K562 (cell line): Measurements from ENCODE around the gene CDS2. TPM values are rescaled to one million over a fixed set of nuclear protein-coding genes. Genes with fewer than 3 reads are reported as not detected.

Experiments used
- CREBBP ChIP-seq: IDR thresholded peaks from one replicate; pipeline ENCODE4 v1.6.1; 2012; ENCODE audit warnings: low read depth, mild to moderate bottlenecking, control low read depth, inconsistent platforms, low read length
- E2F5 ChIP-seq: sonication (generic); formaldehyde crosslinking; IDR thresholded peaks from 2 replicates; pipeline ENCODE4 v1.8.0; 2022; ENCODE audit warnings: mild to moderate bottlenecking, missing genetic modification reagents
- ETV1 ChIP-seq: fragments of 450-650 bp; conservative IDR thresholded peaks from 2 replicates; pipeline ENCODE4 v1.6.1; 2016; ENCODE audit warnings: missing genetic modification characterization, control low read depth, low read depth, missing compliant biosample characterization
- EWSR1 ChIP-seq: fragments of 450-650 bp; IDR thresholded peaks from 2 replicates; pipeline ENCODE4 v1.6.1; 2018; ENCODE audit warnings: borderline replicate concordance, mild to moderate bottlenecking, low read depth, moderate library complexity; ENCODE audit not compliant: partially characterized antibody
- HBP1 ChIP-seq: fragments of 450-650 bp; formaldehyde crosslinking; IDR thresholded peaks from 2 replicates; pipeline ENCODE4 v1.4.0; 2022; ENCODE audit warnings: missing genetic modification characterization
- KDM2B ChIP-seq: fragments of 250-450 bp; sonication (Bioruptor Pico); IDR thresholded peaks from 2 replicates; pipeline ENCODE4 v1.8.0; 2021; ENCODE audit warnings: mild to moderate bottlenecking, moderate library complexity
- LARP7 ChIP-seq: fragments of 450-650 bp; IDR thresholded peaks from 2 replicates; pipeline ENCODE4 v1.6.1; 2016
- MCM7 ChIP-seq, 2 experiments: fragments of 450-650 bp; IDR thresholded peaks; 2 replicates each; pipeline ENCODE4 v1.6.1; 2016 to 2018
- PTBP1 ChIP-seq: fragments of 200-400 bp; formaldehyde crosslinking; IDR thresholded peaks from 2 replicates; pipeline ENCODE4 v1.6.1; 2017; ENCODE audit warnings: low read depth, low read length
- PTRF ChIP-seq: fragments of 450-650 bp; IDR thresholded peaks from 2 replicates; pipeline ENCODE4 v1.6.1; 2016; ENCODE audit warnings: mild to moderate bottlenecking, missing genetic modification characterization, missing compliant biosample characterization
- RAD21 ChIP-seq, 2 experiments: fragments of 250-450 bp in 1 of 2; fragments of 450-650 bp in 1 of 2; sonication (Bioruptor Pico) in 1 of 2; formaldehyde crosslinking in 1 of 2; IDR thresholded peaks in 1 of 2; conservative IDR thresholded peaks in 1 of 2; 2 replicates each; pipeline versions ENCODE4 v1.4.0 to v1.8.0; 2020 to 2022; ENCODE audit warnings: mild to moderate bottlenecking in 2 of 2, moderate library complexity in 1 of 2
- RBFOX2 ChIP-seq: fragments of 200-400 bp; formaldehyde crosslinking; IDR thresholded peaks from 2 replicates; pipeline ENCODE4 v1.6.1; 2017; ENCODE audit warnings: low read depth, mild to moderate bottlenecking, low read length, moderate library complexity
- SMARCB1 ChIP-seq: IDR thresholded peaks from 2 replicates; pipeline ENCODE4 v1.6.1; 2011; ENCODE audit warnings: improper control_type of control experiment, low read depth; ENCODE audit not compliant: insufficient read length
- TGIF2 ChIP-seq: sonication (generic); formaldehyde crosslinking; IDR thresholded peaks from 2 replicates; pipeline ENCODE4 v1.8.1; 2022; ENCODE audit warnings: mild to moderate bottlenecking, missing genetic modification reagents, moderate library complexity
- ZFP36 ChIP-seq: fragments of 150-350 bp; IDR thresholded peaks from 2 replicates; pipeline ENCODE4 v1.6.1; 2018; ENCODE audit warnings: low read length, low read depth; ENCODE audit not compliant: partially characterized antibody
- ZNF398 ChIP-seq: fragments of 250-450 bp; sonication (Bioruptor Pico); IDR thresholded peaks from 2 replicates; pipeline ENCODE4 v1.8.0; 2021; ENCODE audit warnings: moderate library complexity, mild to moderate bottlenecking, inconsistent platforms
- ZNF511 ChIP-seq: sonication (generic); formaldehyde crosslinking; IDR thresholded peaks from 2 replicates; pipeline ENCODE4 v1.8.0; 2022; ENCODE audit warnings: mild to moderate bottlenecking, missing genetic modification reagents
- ZNF57 ChIP-seq: fragments of 450-650 bp; formaldehyde crosslinking; IDR thresholded peaks from 2 replicates; pipeline ENCODE4 v1.4.0; 2020; ENCODE audit warnings: mild to moderate bottlenecking, moderate library complexity
- ZNF609 ChIP-seq: sonication (generic); formaldehyde crosslinking; IDR thresholded peaks from 2 replicates; pipeline ENCODE4 v1.8.1; 2023; ENCODE audit warnings: missing genetic modification reagents, mild to moderate bottlenecking, borderline replicate concordance
- ZNF699 ChIP-seq: fragments of 250-450 bp; sonication (Bioruptor Pico); IDR thresholded peaks from 2 replicates; pipeline ENCODE4 v1.8.0; 2021; ENCODE audit warnings: mild to moderate bottlenecking, moderate library complexity; ENCODE audit not compliant: insufficient replicate concordance
- polyA plus RNA-seq, 8 experiments: library from polyadenylated mRNA; depleted of rRNA in 4 of 8; stranded (reverse) in 5 of 8; unstranded in 3 of 8; fragments of >200 nt; fragmentation: Nextera tagmentation in 2 of 8; fragmentation: Illumina TruSeq in 1 of 8; extraction: Ambion mirVana in 2 of 8; extraction: Trizol in 1 of 8; gene quantifications; 2 replicates each; pipeline versions ENCODE4 v1.2.1 to v1.2.3, GENCODE V29; 2011 to 2014; ENCODE audit warnings: inconsistent platforms in 1 of 8, missing spikeins in 1 of 8
- total RNA-seq, 7 experiments: library from RNA; depleted of rRNA in 6 of 7; stranded (reverse); fragments of >200 nt in 6 of 7; fragmentation: Illumina TruSeq in 2 of 7; extraction: Trizol in 2 of 7; gene quantifications; 2 replicates each; pipeline versions ENCODE4 v1.2.1 to v1.2.3, GENCODE V29; 2011 to 2021; ENCODE audit warnings: low replicate concordance in 1 of 7

CDS2 gene
- total and polyA plus RNA-seq, 9 of the 15 experiments (the other 6 are each of a cell fraction or from before 2014, with no cell fraction given) = 6.4 to 46.4 (median 12.2) TPM

- TF ChIP-seq EWSR1 = no peak
- TF ChIP-seq ZNF699 (CRISPR knock-in tag) = no peak
- no peak for TF ChIP-seq PTBP1
- TF ChIP-seq SMARCB1 = no peak
- TF ChIP-seq CREBBP = no peak
- TF ChIP-seq RAD21 (CRISPR knock-in tag; conservative IDR thresholded peaks at IDR 0.05 in 1 of 2, IDR thresholded peaks at IDR 0.05 in 1 of 2) = no peak
- TF ChIP-seq MCM7 (IDR thresholded peaks at IDR 0.05) = no peak
- TF ChIP-seq RBFOX2 = no peak
- peak; percentile 100; the same call in 1 of the 2 replicates for TF ChIP-seq E2F5 (CRISPR knock-in tag)
- TF ChIP-seq HBP1 (CRISPR knock-in tag) = no peak
- TF ChIP-seq LARP7 = no peak
- no peak for TF ChIP-seq ZNF398 (CRISPR knock-in tag)
- no peak for TF ChIP-seq PTRF (tag)
- no peak for TF ChIP-seq KDM2B
- no peak for TF ChIP-seq TGIF2 (CRISPR knock-in tag)
- TF ChIP-seq ZNF511 (CRISPR knock-in tag) = peak; percentile 100
- no peak for TF ChIP-seq ZFP36
- no peak for TF ChIP-seq ZNF57
- peak; percentile 95; the same call in 1 of the 2 replicates for TF ChIP-seq ZNF609
- TF ChIP-seq ETV1 (tag) = no peak
Observed at GRCh38 chr20:5119143-5119434, 7.7 kb upstream of the CDS2 start (continued).
